ENCODE results near the gene LRCH3. TPM values are rescaled to one million over a fixed set of nuclear protein-coding genes. Genes with fewer than 3 reads are reported as not detected.

The LRCH3 gene
- total RNA-seq, 1 experiment from 2014 or later = 63.6 TPM

- no peak for TF ChIP-seq NFATC4 (CRISPR knock-in tag; IDR thresholded peaks at IDR 0.05)
- TF ChIP-seq SOX15 (CRISPR knock-in tag; IDR thresholded peaks at IDR 0.05) = no peak
- TF ChIP-seq SP1 (CRISPR knock-in tag; conservative IDR thresholded peaks at IDR 0.05) = no peak
- TF ChIP-seq OVOL2 (CRISPR knock-in tag; IDR thresholded peaks at IDR 0.05; ENCODE audit: borderline replicate concordance) = no peak
- no peak for TF ChIP-seq ZBTB43 (CRISPR knock-in tag; IDR thresholded peaks at IDR 0.05)
Measured at GRCh38 chr3:197878427-197878826, 87.4 kb downstream of the LRCH3 start (continued).

DNA sequence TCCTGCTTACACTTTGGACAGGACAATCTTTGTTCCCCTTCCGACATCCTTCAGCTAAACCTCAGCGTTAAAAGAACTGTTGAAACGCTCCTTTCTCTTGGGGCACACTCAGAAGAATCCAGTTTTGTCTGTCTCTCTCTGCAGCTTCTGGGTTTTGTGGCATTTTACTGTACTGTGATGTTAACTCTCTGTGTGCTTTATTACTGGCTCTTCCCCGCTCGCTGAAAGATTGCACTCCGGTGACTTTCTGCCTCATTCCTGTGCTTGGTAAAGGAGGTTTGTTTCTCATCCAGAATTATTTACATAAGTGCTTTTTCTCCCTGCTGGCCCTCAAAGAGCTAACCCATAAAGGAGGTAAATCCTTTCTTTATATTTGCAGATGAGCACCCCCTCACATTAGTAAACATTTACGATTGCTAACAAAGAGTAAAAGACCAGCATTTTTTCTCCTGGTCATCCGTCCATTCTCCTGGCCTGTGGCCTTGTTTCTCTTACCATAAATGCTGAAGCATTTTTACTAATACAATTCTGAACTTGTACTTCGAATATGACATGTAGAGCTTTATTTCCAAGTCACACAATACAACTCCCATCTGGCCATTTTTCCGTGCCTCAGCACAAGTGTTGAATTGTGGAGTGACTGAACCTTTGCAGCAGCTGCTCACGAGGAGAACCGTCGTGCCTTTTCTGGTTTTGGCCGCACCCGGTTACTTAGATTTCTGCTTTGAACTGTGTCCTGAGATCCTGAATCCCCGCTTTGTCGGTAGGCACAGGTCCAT, 89.6 kb downstream of the LRCH3 start:
- ATAC-seq (peak; percentile 58), DNase-seq (ENCODE audit: low spot score) (no peak)
- TF ChIP-seq ZNF219 (CRISPR knock-in tag; IDR thresholded peaks at IDR 0.05; ENCODE audit: borderline replicate concordance) (no peak), GABPB1 (CRISPR knock-in tag; IDR thresholded peaks at IDR 0.05) (0 out of 2 replicates have a peak, but pooled peaks have one; percentile 30)
- POLR2A ChIA-PET = no interaction called here
- Mint-ChIP-seq H3K27me3 (ENCODE audit: low read depth) (peaks cover 21% of the 10 kb centered on the region), H3K4me3 (peak overlapping the region; percentile 24), H3K36me3 (peaks cover 45% of the 10 kb centered on the region), H3K9me3 (peaks cover 7% of the 10 kb centered on the region), H3K27ac (peak overlapping the region; percentile 88), H3K4me1 (peaks cover 41% of the 10 kb centered on the region)
- CTCF ChIA-PET = interaction anchor here (0.7 to 0.9 kb wide), 3 partner anchors 16 to 281 kb away, joined by 3 read pairs; no protein-coding TSS in a partner anchor

DNA sequence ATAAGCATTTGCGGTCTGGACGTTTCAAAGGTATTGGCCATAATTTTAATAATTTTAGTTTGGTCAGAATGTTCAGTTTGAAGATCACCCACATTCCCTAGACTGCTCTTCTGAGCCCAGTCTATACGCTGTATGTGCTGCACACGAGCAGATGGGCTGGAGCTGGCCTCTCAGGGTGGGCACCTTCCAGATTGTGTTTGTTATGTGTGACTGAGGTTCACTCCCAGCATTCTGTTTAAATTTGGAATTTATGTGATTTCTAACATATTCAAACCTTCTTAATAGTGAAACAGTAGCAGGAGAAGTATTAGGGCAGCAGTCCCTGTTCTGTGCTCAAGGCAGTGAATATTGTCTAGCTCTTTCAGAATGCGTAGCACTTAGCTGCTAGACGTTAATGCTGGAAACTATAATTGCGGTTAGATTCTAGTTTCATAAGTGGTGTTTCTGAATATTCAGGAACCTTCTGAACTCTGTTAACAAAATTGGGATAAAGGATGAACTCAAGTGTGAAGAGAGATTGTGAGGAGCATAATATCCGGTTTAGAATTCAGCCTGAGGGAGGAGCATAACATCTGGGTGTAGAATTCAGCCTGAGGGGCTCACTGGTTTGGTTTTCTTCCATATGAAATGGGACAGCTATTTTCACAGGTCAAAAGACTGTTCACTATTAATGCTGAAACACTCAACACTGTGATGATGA, 90.4 kb downstream of the LRCH3 start:
- peaks cover 7% of the 10 kb centered on the region for H3K9me3 Mint-ChIP-seq
- peaks cover 21% of the 10 kb centered on the region for H3K27me3 Mint-ChIP-seq (ENCODE audit: low read depth)
- peaks cover 44% of the 10 kb centered on the region for H3K36me3 Mint-ChIP-seq
- CTCF ChIA-PET = interaction anchor here (0.8 to 1.3 kb wide), 3 partner anchors 24 to 282 kb away, joined by 3 read pairs; no protein-coding TSS in a partner anchor
- H3K4me1 Mint-ChIP-seq = peaks cover 41% of the 10 kb centered on the region
- DNase-seq (ENCODE audit: low spot score) = no peak
- no peak for TF ChIP-seq CREM (CRISPR knock-in tag; IDR thresholded peaks at IDR 0.05)
- no peak for TF ChIP-seq CBFB (CRISPR knock-in tag; IDR thresholded peaks at IDR 0.05; ENCODE audit: low read depth)
- POLR2A ChIA-PET = no interaction called here
- peak overlapping the region; percentile 88; the same call in 1 of the 2 replicates for H3K27ac Mint-ChIP-seq
- ATAC-seq = peak; percentile 14
- H3K4me3 Mint-ChIP-seq = peak overlapping the region; percentile 7

DNA sequence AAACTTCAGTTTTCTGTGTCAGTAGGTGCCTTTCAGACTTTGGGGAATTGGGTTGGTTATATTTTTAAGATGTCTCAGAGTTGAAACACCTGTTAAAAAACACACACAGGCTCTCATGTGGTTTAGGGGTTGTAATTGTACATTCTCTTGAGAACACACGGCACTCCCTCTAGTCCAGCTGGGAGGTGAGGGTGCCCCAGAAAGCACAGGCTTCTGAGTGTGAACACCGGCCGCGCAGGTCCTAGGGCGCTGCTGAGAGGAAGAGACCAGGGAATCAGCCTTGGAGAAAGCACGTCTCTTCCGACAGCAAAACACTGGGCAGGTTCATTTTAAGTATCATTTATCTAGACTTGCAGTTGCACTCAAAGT, 90.9 kb downstream of the LRCH3 start:
- ATAC-seq = peak; percentile 23; the same call in 1 of the 2 replicates
- peak overlapping the region; percentile 7 for H3K4me3 Mint-ChIP-seq
- H3K27ac Mint-ChIP-seq = peak overlapping the region; percentile 57; the same call in 1 of the 2 replicates
- no peak for DNase-seq (ENCODE audit: low spot score)
- H3K9me3 Mint-ChIP-seq = peaks cover 7% of the 10 kb centered on the region
- POLR2A ChIA-PET = no interaction called here
- peaks cover 21% of the 10 kb centered on the region for H3K27me3 Mint-ChIP-seq (ENCODE audit: low read depth)
- peaks cover 41% of the 10 kb centered on the region for H3K36me3 Mint-ChIP-seq
- CTCF ChIA-PET = interaction anchor here (1.0 to 1.3 kb wide), 2 partner anchors 24 to 25 kb away, joined by 3 read pairs; no protein-coding TSS in a partner anchor
- H3K4me1 Mint-ChIP-seq = peaks cover 41% of the 10 kb centered on the region
- no peak for TF ChIP-seq IRF1 (CRISPR knock-in tag; IDR thresholded peaks at IDR 0.05)
- TF ChIP-seq GABPB1 (CRISPR knock-in tag; IDR thresholded peaks at IDR 0.05) = no peak
- TF ChIP-seq NR2C2 (CRISPR knock-in tag; IDR thresholded peaks at IDR 0.05) = no peak
- TF ChIP-seq ESRRA (CRISPR knock-in tag; IDR thresholded peaks at IDR 0.05; ENCODE audit: borderline replicate concordance) = no peak
- TF ChIP-seq, protein P1, sequence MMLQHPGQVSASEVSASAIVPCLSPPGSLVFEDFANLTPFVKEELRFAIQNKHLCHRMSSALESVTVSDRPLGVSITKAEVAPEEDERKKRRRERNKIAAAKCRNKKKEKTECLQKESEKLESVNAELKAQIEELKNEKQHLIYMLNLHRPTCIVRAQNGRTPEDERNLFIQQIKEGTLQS (CRISPR knock-in tag; conservative IDR thresholded peaks at IDR 0.05) = no peak
- TF ChIP-seq CDX4 (CRISPR knock-in tag; IDR thresholded peaks at IDR 0.05; ENCODE audit: borderline replicate concordance) = no peak
- no peak for TF ChIP-seq KAT7 (CRISPR knock-in tag; IDR thresholded peaks at IDR 0.05; ENCODE audit: borderline replicate concordance)
- no peak for TF ChIP-seq ZNF532 (CRISPR knock-in tag; IDR thresholded peaks at IDR 0.05; ENCODE audit: borderline replicate concordance)
- no peak for TF ChIP-seq ATF1 (CRISPR knock-in tag; IDR thresholded peaks at IDR 0.05)
- TF ChIP-seq GRHL2 (CRISPR knock-in tag; IDR thresholded peaks at IDR 0.05; ENCODE audit: insufficient replicate concordance, severe bottlenecking) = no peak
- TF ChIP-seq NFATC4 (CRISPR knock-in tag; IDR thresholded peaks at IDR 0.05) = no peak
- TF ChIP-seq ZNF232 (CRISPR knock-in tag; IDR thresholded peaks at IDR 0.05) = no peak
- TF ChIP-seq OVOL2 (CRISPR knock-in tag; IDR thresholded peaks at IDR 0.05; ENCODE audit: borderline replicate concordance) = no peak

Measured in WTC11 (cell line).